ENCODE data around the gene PTPRD. TPM values are rescaled to one million over a fixed set of nuclear protein-coding genes. Genes with fewer than 3 reads are reported as not detected.

Gene PTPRD
- total RNA-seq, 1 donor from 2014 or later: 15.6 TPM

GRCh38 chr9:8270235-8270634, 2342.6 kb downstream of the PTPRD start:
- no peak for DNase-seq
- Histone ChIP-seq H3K4me3 (no peak overlapping the region), H3K9me3 (replicated peaks) (peaks cover 23% of the 10 kb centered on the region), H3K27ac (replicated peaks) (no peak overlapping the region), H3K4me1 (peaks cover 14% of the 10 kb centered on the region), H3K27me3 (ENCODE audit: low read depth) (no peaks in the 10 kb centered on the region), H3K36me3 (no peaks in the 10 kb centered on the region)
- intact Hi-C loops (cut with micrococcal nuclease): no loop called here
- no peak for TF ChIP-seq CTCF (IDR thresholded peaks at IDR 0.05; ENCODE audit: borderline replicate concordance)

- no peak for DNase-seq
- no peak for TF ChIP-seq CTCF (IDR thresholded peaks at IDR 0.05; ENCODE audit: borderline replicate concordance)
- Histone ChIP-seq H3K27me3 (ENCODE audit: low read depth) (no peaks in the 10 kb centered on the region), H3K36me3 (no peaks in the 10 kb centered on the region), H3K9me3 (replicated peaks) (peaks cover 23% of the 10 kb centered on the region), H3K4me3 (no peak overlapping the region), H3K27ac (replicated peaks) (no peak overlapping the region), H3K4me1 (peaks cover 14% of the 10 kb centered on the region)
- intact Hi-C loops (cut with micrococcal nuclease): no loop called here
Measured at GRCh38 chr9:8268881-8269280, 2343.9 kb downstream of the PTPRD start.

- intact Hi-C loops (cut with micrococcal nuclease): no loop called here
- DNase-seq: no peak
- peaks cover 14% of the 10 kb centered on the region for H3K4me1 ChIP-seq
- H3K27me3 ChIP-seq (ENCODE audit: low read depth): no peaks in the 10 kb centered on the region
- H3K9me3 ChIP-seq (replicated peaks): peaks cover 23% of the 10 kb centered on the region
- no peaks in the 10 kb centered on the region for H3K36me3 ChIP-seq
- H3K4me3 ChIP-seq: no peak overlapping the region
- H3K27ac ChIP-seq (replicated peaks): no peak overlapping the region
- TF ChIP-seq CTCF (IDR thresholded peaks at IDR 0.05; ENCODE audit: borderline replicate concordance): no peak
Measured at GRCh38 chr9:8268216-8268878, 2344.5 kb downstream of the PTPRD start.

- no peak for TF ChIP-seq CTCF (IDR thresholded peaks at IDR 0.05; ENCODE audit: borderline replicate concordance)
- peaks cover 14% of the 10 kb centered on the region for H3K4me1 ChIP-seq
- H3K36me3 ChIP-seq: no peaks in the 10 kb centered on the region
- no peaks in the 10 kb centered on the region for H3K27me3 ChIP-seq (ENCODE audit: low read depth)
- intact Hi-C loops (cut with micrococcal nuclease): no loop called here
- H3K27ac ChIP-seq (replicated peaks): no peak overlapping the region
- H3K4me3 ChIP-seq: no peak overlapping the region
- H3K9me3 ChIP-seq (replicated peaks): peaks cover 19% of the 10 kb centered on the region
- DNase-seq: no peak
Measured at GRCh38 chr9:8267636-8268035, 2345.2 kb downstream of the PTPRD start.

- TF ChIP-seq CTCF (IDR thresholded peaks at IDR 0.05; ENCODE audit: borderline replicate concordance): no peak
- no peak for DNase-seq
- peaks cover 14% of the 10 kb centered on the region for H3K4me1 ChIP-seq
- intact Hi-C loops (cut with micrococcal nuclease): no loop called here
- no peaks in the 10 kb centered on the region for H3K36me3 ChIP-seq
- H3K27ac ChIP-seq (replicated peaks): no peak overlapping the region
- no peaks in the 10 kb centered on the region for H3K27me3 ChIP-seq (ENCODE audit: low read depth)
- H3K9me3 ChIP-seq (replicated peaks): peaks cover 11% of the 10 kb centered on the region
- H3K4me3 ChIP-seq: no peak overlapping the region
Measured at GRCh38 chr9:8266861-8267260, 2345.9 kb downstream of the PTPRD start.
